HG03520 (cell line): ENCODE measurements around the gene ARL14EPL.
A peak's percentile ranks its signal among the peaks of the same experiment; 100 is the strongest.

ENCODE experiments used
- ATAC-seq: cut with Tn5 transposase; IDR thresholded peaks from one replicate; pipeline ENCODE4 v1.9.1; 2021; ENCODE audit warnings: mild to moderate bottlenecking, moderate library complexity; ENCODE audit not compliant: unreplicated experiment

Gene ARL14EPL

DNA sequence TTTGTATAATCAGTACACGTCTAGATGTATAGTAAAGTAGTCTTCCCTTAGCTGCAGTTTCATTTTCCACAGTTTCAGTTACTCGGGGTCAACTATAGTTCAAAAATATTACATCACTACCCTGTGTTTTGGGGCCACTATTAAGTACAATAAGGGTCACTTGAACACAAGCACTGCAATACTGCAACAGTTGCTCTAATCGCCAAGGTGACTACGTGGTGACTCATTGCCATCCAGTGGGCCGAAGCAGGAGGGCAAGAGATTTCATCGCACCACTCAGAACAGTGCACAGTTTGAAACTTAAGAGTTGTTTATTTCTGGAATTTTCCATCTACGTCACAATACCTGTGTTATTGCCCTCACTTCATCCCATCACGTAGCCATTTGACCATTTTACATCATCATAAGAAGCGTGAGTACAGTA lies at the start of gene ARL14EPL:
ARL14EPL (plus strand) TSS at position 379 of the 424 bp plus-strand sequence. CDS start 18,994 bp downstream, outside the sequence.
- peak; percentile 77 for ATAC-seq

DNA sequence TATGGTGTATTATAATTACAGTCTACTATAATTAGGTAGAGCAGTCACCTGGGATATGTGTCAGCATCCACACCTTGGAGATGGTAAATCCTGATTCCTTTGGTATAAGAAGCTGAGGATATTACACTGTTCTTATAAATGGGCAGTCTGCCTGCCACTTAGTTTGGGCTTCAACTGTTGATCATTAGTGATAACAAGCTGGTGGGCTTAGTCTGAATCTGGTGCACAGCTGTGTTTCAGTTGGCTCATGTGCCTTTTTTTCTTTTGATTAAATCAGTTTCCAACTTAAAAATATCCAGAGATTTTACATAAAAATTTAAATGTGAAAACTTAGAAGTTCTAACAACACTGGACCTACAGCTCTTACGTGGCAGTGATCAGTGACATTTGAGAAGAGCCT lies 48.8 kb upstream of the ARL14EPL start:
- ATAC-seq = no peak

DNA sequence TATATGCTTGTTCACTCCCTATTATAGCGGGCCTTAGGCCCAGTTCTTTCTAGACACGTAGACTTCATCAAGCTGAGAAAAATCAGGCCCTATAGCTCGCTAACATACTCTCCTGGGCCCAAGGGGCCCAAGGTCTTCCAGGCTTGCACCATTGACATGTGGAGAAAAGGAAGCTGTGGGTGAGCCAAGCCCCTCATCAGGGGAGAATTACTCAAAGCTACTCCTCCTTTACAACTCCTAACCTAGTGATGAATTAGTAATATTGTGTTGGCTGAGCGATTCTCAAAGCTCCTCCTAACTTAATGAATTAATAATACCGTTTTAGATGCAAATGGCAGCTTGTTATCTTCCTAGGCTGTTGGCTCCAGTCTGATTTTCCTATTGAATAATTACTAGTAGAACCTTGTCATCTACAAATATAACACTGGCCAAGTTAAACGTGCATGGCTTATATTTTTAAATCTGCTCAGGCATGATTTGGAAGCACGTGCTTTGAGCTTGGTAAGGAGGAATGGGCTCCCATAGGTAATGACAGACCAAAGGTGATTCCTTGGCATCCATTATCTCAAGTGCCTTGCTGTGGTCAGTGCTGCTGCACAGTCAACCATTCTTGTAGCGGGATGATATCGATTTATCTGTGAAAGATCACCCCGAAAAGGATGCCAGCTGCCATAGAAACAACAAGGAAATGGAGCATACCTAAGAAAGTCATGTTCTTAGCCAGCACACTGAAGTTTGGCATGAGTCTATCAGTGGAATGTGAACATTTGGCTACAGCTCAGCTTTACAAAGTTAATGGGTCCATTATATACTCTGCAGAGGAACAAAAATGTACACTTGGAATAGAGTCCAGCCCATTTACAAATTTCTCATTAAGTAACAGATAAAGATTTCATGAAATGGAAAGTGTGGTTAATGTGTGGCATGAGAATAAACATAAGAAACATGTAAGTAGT lies 46.2 kb upstream of the ARL14EPL start:
- no peak for ATAC-seq

DNA sequence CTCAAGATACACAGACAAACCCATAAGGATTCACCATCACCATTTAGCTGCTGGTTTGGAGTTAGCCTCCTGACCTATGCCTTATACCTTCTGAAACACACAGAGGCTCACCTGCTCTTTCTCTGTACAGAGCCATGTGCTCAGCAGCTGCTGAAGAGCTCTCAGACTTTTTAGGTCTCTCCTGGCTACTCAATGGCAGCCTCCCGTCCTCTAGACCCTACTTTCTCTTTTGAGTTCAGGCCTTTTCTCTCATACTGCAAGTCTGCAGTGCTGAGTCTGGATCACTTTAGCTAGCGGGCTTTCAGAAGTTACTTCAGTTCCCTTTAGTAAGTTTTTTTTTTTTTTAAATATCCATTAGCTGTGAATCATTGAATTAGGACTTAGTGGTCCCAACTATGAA lies 44.3 kb upstream of the ARL14EPL start:
- ATAC-seq = no peak

DNA sequence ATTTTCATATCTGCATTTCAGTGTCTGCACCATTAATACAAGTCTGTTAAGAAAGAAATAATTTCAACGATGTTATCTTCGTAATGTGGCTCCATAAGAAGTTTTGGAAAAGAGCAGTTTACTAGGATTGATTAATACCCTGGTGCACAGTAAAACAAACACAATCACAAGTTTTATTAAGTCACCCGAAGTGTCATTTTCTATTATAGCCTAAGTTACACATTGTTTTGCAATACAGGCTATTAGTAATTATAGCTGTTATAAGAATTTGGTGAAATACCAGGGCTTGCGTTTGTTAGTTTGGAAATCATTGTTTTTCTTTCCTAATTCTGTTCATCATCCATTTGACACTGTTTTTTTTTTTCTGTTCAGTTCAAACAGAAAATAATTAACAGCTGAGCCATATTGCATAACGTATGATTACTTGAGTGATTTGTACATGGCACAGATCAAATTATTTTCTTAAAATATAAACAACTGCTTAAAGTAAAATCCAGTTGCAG lies 39.4 kb upstream of the ARL14EPL start:
- ATAC-seq = no peak

DNA sequence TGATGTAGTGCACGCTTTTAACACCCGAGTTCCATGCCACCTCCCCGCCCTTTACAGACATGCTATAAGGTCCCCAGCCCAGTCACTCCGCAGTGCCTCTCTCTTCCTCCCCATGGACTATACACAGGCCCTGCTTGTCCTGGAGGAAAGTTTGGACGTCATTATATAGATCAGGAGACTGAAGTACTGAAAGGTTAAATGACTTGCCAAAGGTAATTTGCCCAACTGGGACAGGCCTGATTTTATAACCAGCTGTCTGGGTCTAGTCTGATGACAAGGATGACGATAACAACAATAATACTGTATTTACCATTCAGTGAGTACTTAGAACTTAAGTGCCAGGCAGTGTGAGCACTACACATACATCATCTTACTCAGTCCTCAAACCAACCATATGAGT lies 36.9 kb upstream of the ARL14EPL start:
- no peak for ATAC-seq

DNA sequence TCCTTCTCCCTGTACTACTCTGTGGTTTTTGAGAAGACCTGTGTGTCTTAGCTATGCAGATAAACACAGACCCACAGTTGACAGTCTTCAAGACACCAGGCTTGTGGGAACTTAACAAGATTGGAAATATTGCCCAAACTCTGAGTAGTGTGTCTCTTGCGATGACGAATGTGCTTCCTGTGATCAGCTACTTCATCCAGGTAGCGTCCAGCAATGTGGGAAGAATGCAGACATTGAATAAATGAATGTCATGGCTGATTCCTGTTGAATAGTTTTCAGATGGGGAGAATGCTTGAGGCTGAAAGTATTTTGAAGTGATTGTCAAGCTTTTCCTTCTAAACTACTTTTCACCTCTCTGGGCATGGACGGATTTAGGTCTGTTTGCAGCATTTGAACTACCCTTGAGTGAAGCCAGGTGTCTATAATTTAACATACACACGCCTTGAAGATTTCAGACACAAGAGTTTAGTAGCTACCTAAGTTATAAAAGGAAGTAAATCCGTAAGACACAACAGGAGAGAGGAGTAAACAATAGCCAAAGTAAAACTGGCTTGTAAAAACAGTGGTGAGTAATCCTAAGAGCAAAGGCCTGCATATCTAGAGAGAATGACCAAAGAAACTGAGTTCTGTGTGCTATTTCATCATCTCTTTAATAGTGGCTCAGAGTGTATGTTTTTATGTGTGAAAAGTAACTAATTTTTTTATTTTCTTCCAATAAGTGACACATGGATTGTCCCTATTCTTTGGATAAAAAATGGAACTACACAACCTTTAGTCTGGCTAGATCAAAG lies 30.0 kb upstream of the ARL14EPL start:
- ATAC-seq = no peak

DNA sequence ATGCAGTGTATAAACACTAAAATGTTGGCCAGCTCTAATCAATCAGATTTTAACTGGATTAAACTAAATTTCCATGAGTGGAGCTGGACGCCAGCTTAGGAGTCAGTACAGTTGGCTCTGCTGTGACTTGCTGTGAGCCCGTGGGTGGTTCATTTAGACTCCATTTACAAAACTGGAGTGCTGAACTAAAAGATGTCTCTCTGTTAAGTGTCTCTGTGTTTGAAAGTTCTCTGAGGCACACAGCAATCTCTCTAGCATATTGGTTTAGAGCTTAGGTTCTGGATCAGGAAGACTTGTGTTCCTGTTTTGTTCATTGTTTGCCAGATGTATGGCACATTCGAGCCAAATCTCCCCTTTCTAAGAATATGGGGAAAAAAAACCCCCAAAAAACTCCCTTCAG lies 28.0 kb upstream of the ARL14EPL start:
- no peak for ATAC-seq

DNA sequence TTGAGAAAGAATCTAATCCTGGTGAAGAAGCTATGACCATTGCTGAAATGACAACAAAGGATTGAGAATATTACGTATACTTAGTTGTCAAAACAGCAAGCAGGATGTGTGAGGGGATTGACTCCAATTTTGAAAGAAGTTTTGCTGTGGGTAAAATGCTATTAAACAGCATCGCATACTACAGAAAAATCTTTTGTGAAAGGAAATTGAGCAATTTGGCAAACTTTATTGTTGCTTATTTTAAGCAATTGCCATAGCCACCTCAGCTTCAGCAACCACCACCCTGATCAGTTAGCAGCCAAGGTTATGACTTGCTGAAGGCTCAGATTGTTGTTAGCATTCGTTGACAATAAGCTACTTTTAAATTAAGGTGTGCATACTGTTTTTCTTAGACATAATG lies 22.5 kb upstream of the ARL14EPL start:
- ATAC-seq = no peak

DNA sequence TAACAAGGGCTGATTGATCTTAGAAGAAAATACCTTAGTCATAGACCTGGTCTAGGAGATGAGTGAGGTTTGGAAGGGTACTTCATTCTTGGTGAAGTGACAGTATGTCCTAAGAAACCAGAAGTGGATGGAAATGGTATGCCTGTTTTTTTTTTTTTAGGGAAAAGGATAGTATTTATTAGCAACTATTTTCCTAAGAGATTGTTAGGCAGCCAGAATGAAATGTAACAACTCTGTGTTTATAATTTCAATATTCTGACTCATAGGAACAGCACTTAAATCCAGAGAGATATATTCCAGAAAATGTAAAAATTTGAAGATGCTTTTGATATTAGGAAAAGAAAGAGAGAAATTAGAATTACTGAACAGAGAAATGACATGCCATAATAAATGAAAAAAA lies 21.2 kb upstream of the ARL14EPL start:
- no peak for ATAC-seq

DNA sequence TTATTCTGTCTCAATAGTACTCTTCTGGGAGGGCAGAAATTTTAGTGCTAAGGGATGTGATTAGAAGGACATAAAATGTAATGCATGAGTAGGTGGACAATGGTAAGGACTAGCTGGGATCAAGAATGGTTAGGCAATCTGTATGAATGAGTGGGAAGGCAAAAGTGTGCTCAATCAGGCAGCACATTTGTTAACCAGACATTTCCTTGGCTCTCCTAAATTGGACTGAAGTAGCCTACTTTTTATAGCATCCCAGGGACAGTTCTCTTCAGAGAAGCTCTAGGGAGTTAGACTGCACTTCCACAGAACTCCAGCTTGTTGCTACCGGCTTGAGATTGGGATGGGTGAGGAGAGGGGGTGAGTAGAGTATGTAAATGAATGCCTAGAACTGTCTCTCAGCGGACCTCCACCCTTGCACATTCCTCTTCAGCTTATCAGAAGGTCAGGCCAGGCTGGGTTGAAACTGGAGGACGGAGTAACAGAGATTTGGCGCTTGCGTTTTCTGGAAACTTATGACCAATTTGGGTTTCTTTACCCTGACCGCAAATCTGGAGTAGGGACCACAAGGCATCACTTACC lies 19.0 kb upstream of the ARL14EPL start:
- no peak for ATAC-seq

DNA sequence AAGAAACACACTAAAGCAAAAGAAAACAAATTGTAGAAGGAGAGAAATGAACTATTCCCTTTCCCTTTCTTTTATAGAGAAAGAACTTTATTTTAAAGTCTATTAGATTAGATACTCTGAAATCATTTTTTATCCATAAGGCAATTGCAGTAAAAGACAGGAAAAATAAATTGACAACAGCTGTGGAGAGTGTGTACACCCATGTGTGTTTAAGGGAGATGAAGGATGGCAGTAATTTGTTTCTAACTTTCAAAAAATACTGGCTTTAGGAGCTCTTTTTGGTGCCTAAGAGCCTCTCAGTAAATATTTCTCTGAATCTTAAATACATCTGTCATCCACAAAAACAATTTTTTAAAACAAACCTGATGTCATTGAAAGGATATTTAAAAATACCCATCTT lies 18.3 kb upstream of the ARL14EPL start:
- no peak for ATAC-seq

DNA sequence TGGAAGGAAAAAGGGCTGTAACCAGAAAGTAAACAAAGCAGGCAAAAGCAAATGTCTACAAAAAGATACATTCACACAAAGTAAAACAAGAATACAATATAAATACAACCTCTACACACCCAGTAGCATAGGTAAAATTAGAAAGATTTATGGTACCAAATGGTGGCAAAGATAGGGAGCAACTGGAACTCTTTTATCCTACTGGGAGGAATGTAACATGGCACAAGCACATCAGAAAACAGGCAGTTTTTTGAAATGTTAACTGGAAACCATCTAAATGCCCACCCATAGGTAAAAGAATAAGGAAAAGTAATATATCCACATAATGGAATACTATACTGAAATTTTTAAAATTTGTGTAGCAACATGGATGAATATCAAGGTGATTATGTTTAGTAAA lies 8.7 kb upstream of the ARL14EPL start:
- no peak for ATAC-seq

DNA sequence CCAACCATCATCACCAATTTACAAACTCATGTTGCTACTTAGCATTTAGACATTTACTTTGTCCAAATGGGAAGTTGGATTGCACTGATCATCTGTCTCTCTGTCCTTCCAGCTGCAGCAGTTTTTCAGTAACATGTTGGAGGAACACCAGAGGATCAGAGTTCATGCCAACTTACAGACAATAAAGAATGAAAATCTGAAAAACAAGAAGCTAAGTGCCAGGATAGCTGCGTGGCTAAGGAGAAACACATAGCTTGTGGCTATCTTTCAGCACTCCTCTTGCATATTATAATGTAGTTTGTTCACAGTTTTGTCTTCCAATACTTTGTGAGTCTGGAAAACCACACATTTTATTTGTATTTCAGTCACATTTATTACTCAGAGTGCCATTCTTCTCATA lies 6.4 kb upstream of the ARL14EPL start:
- ATAC-seq = no peak

DNA sequence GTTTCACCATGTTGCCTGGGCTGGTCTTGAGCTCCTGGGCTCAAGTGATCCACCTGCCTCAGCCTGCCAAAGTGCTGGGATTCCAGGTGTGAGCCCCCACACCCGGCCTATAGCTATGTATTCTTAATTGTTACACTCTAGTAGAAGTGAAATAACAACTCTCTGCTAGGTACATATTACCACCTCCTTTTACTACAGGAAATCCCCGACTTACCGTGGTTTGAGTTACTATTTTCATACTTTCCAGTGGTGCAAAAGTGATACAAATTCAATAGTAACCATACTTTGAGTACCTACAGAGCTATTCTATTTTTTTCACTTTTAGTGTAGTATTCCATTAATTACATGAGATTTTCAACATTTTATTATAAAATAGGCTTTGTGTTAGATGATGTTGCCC lies 719 bp downstream of the ARL14EPL start:
- ATAC-seq = no peak

DNA sequence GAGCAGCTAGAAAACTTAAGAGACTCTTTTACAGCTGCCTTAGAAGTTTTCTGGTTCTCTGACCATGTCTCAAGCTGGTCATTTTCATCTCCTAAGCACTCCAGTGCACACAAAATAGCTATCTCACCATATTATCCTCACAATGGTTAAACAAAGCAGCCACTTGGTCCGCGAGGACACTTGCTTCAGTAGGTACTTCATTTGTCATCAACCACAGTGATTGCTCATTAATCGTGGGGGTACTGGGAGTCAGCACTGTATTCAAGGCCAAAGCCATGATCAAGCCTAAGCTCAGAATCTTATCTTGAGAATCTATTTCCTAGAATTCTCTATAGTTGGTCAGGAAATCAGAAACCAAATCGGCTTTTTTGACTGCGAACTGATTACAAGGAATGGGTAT lies 2.9 kb downstream of the ARL14EPL start:
- ATAC-seq = no peak

DNA sequence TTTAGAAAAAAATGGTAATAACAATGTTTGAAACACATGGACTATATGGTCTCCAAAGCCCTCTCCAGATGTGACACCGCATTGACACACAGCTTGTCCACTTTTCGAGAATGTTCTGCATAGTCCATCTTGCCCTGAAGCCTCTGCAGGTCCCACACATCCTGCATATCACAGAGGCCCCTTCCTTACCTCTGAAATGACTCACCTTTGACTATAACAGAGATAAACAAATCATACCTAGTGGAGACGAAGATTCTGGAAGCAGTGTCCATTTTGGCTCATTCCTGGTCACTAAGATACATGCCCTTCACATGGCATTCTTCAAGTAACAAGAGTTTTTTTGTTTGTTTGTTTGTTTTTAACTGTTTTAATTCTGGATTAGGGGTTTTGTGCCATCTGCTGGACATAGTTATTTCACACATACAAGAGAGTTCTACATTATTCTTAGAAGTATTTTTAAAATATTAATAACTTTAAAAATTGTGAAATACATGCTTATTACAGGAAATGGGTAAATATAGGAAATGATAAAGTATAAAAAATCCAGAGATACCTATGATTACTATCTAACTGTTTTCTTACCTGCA lies 5.1 kb downstream of the ARL14EPL start:
- ATAC-seq = no peak

DNA sequence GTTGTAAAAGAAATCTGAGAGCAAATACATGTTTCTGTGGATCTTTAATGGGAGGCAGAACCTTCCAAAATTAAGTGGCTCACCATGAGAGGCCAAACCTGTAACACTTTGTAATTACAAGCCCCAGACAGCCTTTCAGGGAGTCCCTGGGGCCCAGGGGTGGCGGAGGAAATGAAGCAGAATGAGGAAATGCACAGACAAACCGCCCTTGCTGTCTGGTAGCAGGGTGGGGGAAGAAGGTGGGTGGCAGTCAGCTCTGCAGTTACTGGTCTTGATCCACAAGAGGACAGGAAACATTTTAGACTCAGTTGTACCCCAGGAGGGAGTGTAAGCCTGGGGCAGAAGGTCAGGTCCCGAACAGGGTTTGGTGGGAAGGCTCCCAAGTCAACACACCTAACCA lies 6.5 kb downstream of the ARL14EPL start:
- peak; percentile 75 for ATAC-seq

DNA sequence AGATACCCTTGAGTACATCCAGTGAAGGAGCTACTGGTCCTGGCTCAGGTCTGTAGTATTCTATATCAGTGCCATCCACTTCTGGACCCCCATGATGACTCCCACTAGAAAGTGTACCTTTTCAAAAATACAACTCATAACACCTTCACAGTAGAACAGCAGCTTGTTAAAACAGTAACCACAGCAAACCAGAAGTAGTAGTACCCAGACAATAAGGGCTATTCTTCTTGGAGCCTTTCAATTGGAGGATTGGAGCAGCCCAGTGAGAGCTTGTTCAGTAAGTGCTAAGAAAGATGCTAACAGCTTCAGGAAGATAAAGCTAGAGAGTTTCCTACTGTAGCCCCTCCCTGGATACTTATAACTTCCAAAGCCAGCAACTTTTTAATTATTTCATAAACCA lies 10.1 kb downstream of the ARL14EPL start:
- no peak for ATAC-seq

DNA sequence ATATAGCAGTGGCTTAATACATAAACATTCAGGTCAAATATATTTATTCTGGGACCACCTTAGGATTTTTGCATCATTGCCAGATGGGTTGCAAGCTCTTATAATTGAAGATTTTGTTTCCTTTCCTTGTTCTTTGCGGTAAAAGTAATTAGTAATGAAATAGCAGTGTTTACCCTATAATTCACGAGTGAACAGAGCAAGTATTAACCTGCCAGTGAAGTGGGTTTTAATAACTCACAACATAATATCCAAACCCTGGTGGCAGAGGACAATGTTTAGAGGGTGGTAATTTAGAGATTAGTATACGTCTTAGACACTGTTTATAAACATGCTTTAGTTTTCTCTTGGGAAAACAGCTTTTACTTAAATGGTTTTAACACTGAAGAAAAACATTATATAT lies 11.8 kb downstream of the ARL14EPL start:
- ATAC-seq = no peak

DNA sequence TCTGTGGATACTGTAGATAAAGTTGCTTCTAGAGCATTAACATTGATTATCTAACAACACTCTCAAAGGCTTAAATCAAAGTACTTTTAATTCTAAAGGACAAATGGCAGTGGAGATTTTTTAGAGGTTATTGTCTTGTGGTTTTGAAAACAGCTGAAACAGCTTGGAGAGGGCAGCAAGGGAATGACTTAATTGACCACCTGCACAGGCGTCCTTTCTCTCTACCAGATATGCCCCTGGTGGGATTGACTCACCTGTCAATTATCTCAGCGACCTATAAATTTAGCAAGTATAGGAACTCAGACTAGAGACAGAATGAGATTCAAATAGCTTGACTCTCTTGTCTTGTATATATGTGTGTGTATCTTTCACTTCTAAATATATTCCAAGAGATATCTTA lies 13.5 kb downstream of the ARL14EPL start:
- ATAC-seq = no peak
